ENCODE measurements around the gene SBF2. TPM values are rescaled to one million over a fixed set of nuclear protein-coding genes. Genes with fewer than 3 reads are reported as not detected.

Gene SBF2
- total and polyA plus RNA-seq, 2 donors (not counting 1 experiment from before 2014, with no cell fraction given): 5.6 to 17.7 TPM

DNA sequence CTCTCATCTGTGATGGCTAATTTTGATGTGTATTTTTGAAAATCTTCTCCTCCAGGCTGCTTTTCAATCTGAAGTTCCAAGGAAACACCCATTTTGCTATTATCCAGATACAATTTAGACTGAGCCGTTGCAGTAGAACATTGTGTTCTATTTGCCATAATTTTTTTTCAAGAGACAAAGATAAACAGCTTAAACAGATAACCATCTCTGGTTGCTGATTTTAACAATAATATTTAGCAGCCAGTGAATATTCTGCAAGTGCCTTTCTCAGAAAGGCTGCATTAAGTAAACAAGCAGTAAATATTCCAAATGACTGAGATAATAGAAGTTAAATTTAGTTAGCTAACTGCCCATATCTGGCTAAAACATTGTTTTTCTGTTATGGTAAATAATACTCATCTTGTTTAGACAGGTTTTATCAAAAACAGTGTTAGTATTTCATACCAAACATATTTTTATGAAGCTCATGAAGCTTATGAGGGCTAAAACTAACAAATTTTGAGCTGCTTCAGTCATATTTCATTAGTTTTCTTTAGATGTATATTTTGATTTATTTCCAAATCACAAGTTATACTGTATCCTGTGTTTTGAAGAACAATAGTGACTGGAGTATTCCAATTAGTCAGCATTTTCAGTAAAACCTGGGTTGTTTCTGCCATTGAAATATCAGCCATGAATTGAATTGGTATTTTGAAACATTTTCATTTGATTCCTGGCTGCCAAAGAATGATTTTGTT lies 206.7 kb downstream of the SBF2 start:
- H3K27ac Mint-ChIP-seq: no peak overlapping the region
- ATAC-seq (ENCODE audit: low read depth) (no peak), DNase-seq (no peak)
- Histone ChIP-seq H3K27ac (ENCODE audit: low read length in 2 of 2) (no peak overlapping the region), H4K20me1 (ENCODE audit: control insufficient read depth, insufficient read depth, low read length, poor library complexity, severe bottlenecking) (no peaks in the 10 kb centered on the region), H3K9ac (ENCODE audit: low read length) (no peak overlapping the region), H3K9me3 (ENCODE audit: control extremely low read depth in 1 of 3, control insufficient read depth in 2 of 3, insufficient read depth in 1 of 3, low read length in 2 of 3) (no peaks in the 10 kb centered on the region), H3K4me2 (replicated peaks; ENCODE audit: low read depth, low read length, poor library complexity, severe bottlenecking) (no peak overlapping the region), H3K36me3 (replicated peaks in 1 of 2; ENCODE audit: control extremely low read depth in 1 of 2, control insufficient read depth in 1 of 2, extremely low read depth in 1 of 2, insufficient read depth in 2 of 2, low read length in 1 of 2) (no peaks in the 10 kb centered on the region), H2AFZ (ENCODE audit: insufficient read depth, low read depth, low read length, poor library complexity, severe bottlenecking) (no peak overlapping the region), H3K27me3 (replicated peaks in 1 of 4; ENCODE audit: control extremely low read depth in 1 of 4, control insufficient read depth in 3 of 4, insufficient read depth in 4 of 4, low read length in 3 of 4) (no peaks in the 10 kb centered on the region), H3K79me2 (ENCODE audit: control insufficient read depth, insufficient read depth, low read length) (no peaks in the 10 kb centered on the region), H3K4me1 (ENCODE audit: control insufficient read depth in 2 of 2, insufficient read depth in 2 of 2, low read length in 2 of 2) (no peaks in the 10 kb centered on the region), H3K4me3 (ENCODE audit: control extremely low read depth in 1 of 5, extremely low read depth in 1 of 5, insufficient read depth in 1 of 5, low read depth in 2 of 5, low read length in 4 of 5) (no peak overlapping the region)
- CTCF ChIA-PET: interaction anchor here (0.9 to 2.0 kb wide), 2 partner anchors 10 to 11 kb away, joined by 3 to 4 read pairs; no protein-coding TSS in a partner anchor
- intact Hi-C loops (cut with micrococcal nuclease): no loop called here
- TF ChIP-seq, protein P1, sequence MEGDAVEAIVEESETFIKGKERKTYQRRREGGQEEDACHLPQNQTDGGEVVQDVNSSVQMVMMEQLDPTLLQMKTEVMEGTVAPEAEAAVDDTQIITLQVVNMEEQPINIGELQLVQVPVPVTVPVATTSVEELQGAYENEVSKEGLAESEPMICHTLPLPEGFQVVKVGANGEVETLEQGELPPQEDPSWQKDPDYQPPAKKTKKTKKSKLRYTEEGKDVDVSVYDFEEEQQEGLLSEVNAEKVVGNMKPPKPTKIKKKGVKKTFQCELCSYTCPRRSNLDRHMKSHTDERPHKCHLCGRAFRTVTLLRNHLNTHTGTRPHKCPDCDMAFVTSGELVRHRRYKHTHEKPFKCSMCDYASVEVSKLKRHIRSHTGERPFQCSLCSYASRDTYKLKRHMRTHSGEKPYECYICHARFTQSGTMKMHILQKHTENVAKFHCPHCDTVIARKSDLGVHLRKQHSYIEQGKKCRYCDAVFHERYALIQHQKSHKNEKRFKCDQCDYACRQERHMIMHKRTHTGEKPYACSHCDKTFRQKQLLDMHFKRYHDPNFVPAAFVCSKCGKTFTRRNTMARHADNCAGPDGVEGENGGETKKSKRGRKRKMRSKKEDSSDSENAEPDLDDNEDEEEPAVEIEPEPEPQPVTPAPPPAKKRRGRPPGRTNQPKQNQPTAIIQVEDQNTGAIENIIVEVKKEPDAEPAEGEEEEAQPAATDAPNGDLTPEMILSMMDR (IDR thresholded peaks at IDR 0.05): no peak
- TF ChIP-seq EZH2 (IDR thresholded peaks at IDR 0.05; ENCODE audit: borderline replicate concordance, insufficient read depth, low read depth, low read length, poor library complexity, severe bottlenecking): no peak
- H3K4me1 Mint-ChIP-seq: peaks cover 3% of the 10 kb centered on the region
- no peaks in the 10 kb centered on the region for H3K27me3 Mint-ChIP-seq
- POLR2A ChIA-PET: no interaction called here
- H3K9me3 Mint-ChIP-seq (ENCODE audit: insufficient read depth): peaks cover 4% of the 10 kb centered on the region
- no peak overlapping the region for H3K4me3 Mint-ChIP-seq
- 83% methylated on average over 1 of the region's 1 CpG for WGBS (ENCODE audit: insufficient coverage)

DNA sequence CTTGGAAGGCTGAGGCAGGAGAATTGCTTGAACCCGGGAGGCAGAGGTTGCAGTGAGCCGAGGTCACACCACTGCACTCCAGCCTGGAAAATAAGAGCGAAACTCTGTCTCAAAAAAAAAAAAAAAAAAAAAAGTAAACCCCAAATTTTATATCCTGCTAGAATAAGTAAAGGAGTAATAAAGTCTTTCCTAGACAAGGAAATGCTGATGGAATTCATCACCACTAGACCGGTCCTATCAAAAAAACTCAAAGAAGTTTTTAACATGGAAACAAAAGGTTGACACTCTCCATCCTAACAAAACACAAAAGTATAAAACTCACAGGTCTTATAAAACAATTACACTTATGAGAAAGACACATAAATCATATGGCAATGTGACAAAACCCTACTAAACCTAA lies 213.9 kb downstream of the SBF2 start:
- Histone ChIP-seq H3K9me3 (ENCODE audit: control extremely low read depth in 1 of 3, control insufficient read depth in 2 of 3, insufficient read depth in 1 of 3, low read length in 2 of 3) (peaks cover 0 to 15% (median 11%) of the 10 kb centered on the region in 3 donors), H3K4me1 (ENCODE audit: control insufficient read depth in 2 of 2, insufficient read depth in 2 of 2, low read length in 2 of 2) (no peaks in the 10 kb centered on the region), H3K27me3 (replicated peaks in 1 of 4; ENCODE audit: control extremely low read depth in 1 of 4, control insufficient read depth in 3 of 4, insufficient read depth in 4 of 4, low read length in 3 of 4) (no peaks in the 10 kb centered on the region), H3K4me3 (ENCODE audit: control extremely low read depth in 1 of 5, extremely low read depth in 1 of 5, insufficient read depth in 1 of 5, low read depth in 2 of 5, low read length in 4 of 5) (no peak overlapping the region), H2AFZ (ENCODE audit: insufficient read depth, low read depth, low read length, poor library complexity, severe bottlenecking) (no peak overlapping the region), H3K9ac (ENCODE audit: low read length) (no peak overlapping the region), H3K4me2 (replicated peaks; ENCODE audit: low read depth, low read length, poor library complexity, severe bottlenecking) (no peak overlapping the region), H3K36me3 (replicated peaks in 1 of 2; ENCODE audit: control extremely low read depth in 1 of 2, control insufficient read depth in 1 of 2, extremely low read depth in 1 of 2, insufficient read depth in 2 of 2, low read length in 1 of 2) (no peaks in the 10 kb centered on the region), H3K27ac (ENCODE audit: low read length in 2 of 2) (no peak overlapping the region), H3K79me2 (ENCODE audit: control insufficient read depth, insufficient read depth, low read length) (peaks cover 2% of the 10 kb centered on the region), H4K20me1 (ENCODE audit: control insufficient read depth, insufficient read depth, low read length, poor library complexity, severe bottlenecking) (no peaks in the 10 kb centered on the region)
- H3K27me3 Mint-ChIP-seq: no peaks in the 10 kb centered on the region
- no CpG with 5 or more reads among the region's 4 CpGs for whole genome bisulfite sequencing (ENCODE audit: insufficient coverage)
- ATAC-seq (ENCODE audit: low read depth) (no peak), DNase-seq (no peak)
- H3K4me1 Mint-ChIP-seq: no peaks in the 10 kb centered on the region
- H3K4me3 Mint-ChIP-seq: no peak overlapping the region
- TF ChIP-seq, protein P1 (IDR thresholded peaks at IDR 0.05): no peak
- TF ChIP-seq EZH2 (IDR thresholded peaks at IDR 0.05; ENCODE audit: borderline replicate concordance, insufficient read depth, low read depth, low read length, poor library complexity, severe bottlenecking): no peak
- no peak overlapping the region for H3K27ac Mint-ChIP-seq
- H3K9me3 Mint-ChIP-seq (ENCODE audit: insufficient read depth): peaks cover 6% of the 10 kb centered on the region
- CTCF ChIA-PET: no interaction called here
- intact Hi-C loops (cut with micrococcal nuclease): no loop called here
- POLR2A ChIA-PET: no interaction called here

Data from B cell (primary cell).